CD4-positive, alpha-beta T cell treated with Interferon gamma for 1 hour (primary cell): ENCODE data around the gene ADAM8.
"Not testable (repeated sequence)": the region's sequence is repeated elsewhere in the genome, so short reads cannot be mapped to it uniquely, and the experiment has no call there.

Experiments
- DNase-seq: peaks from one replicate; pipeline ENCODE4 v3.0.0-alpha.2; 2020

The ADAM8 gene

DNA sequence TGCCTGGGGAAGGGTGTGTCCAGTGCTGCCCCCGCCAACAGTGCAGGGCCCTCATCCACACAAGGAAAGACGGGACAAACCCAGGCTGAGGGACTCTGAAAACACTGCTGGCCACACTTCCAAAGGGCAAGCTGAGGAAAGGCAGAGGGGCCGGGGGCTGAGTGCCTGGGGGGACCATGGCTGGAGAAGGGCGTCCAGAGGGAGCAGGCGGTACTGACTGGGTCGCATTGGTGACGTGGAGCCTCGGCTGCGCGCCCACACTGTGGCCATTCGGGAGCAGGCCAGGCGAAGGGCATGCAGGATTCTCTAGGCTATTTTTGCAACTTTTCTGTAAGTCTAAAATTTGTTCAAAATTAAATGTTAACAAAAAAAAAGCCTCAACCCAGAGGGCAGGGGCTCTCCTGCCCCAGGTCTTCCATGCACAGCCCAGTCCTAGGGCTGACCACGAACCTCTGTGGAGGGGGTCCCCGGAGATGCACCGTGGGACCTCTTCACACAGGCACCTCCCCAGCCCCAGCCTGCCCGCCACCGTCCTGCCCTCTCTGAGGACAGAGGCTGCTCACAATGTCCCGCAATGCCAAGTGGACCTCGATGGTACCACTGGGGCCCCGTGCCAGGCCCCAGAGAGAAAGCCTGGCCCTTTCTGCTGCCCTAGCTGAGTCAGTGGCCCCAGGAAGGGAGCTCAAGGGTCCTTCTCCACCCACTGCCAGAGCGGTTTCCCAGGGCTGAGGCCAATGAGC lies 10.4 kb downstream of the ADAM8 start:
- no peak for DNase-seq

DNA sequence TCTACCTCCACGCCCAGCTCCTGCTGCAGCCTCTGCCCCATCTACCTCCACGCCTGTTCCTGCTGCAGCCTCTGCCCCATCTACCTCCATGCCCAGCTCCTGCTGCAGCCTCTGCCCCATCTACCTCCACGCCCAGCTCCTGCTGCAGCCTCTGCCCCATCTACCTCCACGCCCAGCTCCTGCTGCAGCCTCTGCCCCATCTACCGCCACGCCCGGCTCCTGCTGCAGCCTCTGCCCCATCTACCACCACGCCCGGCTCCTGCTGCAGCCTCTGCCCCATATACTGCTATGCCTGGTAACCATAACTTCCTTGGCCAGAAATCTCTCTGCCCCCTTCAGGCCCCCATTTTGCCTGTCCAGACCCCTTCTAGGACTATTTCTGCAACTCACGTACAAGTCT lies 11.6 kb downstream of the ADAM8 start:
- not testable (repeated sequence) for DNase-seq

GRCh38 chr10:133264461-133264860 lies 12.2 kb downstream of the ADAM8 start:
- peak; percentile 62 for DNase-seq

DNA sequence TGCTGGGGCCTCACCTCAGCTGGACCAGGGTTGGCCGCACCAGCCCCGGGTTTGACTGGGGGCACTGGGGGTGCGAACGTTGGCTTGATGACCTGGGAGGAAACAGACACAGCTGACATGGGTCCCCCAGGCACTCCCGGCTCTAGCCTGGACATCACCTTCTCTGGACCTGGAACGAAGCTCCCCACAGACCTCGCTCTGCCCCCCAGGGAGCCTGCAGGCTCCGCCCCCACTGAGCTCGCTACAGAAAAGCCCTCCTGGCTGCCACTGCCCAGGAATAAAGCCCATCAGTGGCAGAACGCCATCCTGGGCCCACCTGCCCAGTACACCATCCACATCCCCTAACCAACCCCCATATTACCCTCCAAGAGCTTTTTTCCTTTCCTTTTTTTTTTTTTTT lies 13.0 kb downstream of the ADAM8 start:
- DNase-seq: no peak

DNA sequence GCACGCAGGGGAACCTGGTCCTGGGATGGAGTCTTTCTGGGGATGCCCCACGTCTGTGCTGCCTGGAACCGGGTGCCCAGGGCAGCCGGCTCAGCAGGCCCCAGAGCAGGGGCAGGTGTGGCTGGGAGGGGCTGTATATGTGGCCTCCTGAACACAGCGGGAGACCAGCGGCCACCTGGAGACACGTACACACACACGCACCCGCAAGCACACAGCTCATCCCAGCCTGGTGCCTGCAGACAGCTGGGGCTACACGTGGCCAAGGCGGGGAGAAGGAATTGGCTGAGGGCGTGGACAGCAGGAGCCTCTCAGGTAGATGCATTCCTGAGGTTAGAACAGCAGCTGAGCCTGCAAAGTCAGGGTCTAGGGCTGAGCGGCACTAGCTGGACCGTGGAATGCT lies 14.0 kb downstream of the ADAM8 start:
- DNase-seq: no peak

- DNase-seq: peak; percentile 88
Observed at GRCh38 chr10:133261726-133262325, 14.8 kb downstream of the ADAM8 start.

DNA sequence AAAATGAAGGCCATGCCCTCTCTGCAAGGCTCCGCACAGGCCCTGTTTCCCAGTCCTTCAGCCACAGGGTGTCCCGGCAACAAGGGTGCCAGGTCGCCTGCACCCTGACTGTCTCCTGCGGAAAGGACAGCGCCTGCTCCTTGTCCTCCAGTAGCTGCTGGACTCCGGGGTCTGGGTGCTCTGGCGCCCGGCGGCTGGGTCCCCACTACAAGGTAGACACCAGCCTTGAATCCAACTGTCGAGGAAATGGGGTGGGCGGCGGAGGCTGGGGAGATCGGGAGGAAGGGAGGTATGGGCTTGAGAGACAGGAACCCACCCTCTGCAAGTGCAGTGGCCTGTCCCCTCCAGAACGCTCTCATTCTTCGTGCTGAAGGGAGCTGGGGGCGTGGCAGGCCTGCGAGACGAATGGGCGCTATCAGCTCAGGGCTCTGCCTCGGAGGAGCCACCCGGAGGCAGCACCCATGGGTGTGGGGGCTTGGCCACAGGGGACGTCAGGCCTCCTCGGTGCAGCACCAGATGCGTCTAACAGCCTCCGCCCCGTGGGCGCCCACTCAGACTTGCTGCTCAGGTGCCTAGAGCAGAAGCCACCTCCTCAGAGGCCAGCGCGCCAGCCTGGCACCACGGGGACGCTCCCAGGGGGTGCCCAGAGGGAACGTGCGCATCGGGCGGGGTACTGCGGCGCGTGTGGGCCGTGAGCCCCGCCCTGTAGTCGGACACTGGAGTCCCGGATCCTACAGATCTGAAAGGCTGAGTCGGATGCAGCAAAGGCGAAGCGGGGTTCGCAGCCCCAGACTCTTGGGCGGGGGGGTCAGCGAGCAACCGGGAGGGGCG lies 15.6 kb downstream of the ADAM8 start:
- peak; percentile 71 for DNase-seq

GRCh38 chr10:133259602-133259989 lies 17.1 kb downstream of the ADAM8 start:
- no peak for DNase-seq

GRCh38 chr10:133258818-133259601 lies 17.7 kb downstream of the ADAM8 start:
- DNase-seq: peak; percentile 82

GRCh38 chr10:133258066-133258817 lies 18.4 kb downstream of the ADAM8 start:
- DNase-seq: peak; percentile 24

DNA sequence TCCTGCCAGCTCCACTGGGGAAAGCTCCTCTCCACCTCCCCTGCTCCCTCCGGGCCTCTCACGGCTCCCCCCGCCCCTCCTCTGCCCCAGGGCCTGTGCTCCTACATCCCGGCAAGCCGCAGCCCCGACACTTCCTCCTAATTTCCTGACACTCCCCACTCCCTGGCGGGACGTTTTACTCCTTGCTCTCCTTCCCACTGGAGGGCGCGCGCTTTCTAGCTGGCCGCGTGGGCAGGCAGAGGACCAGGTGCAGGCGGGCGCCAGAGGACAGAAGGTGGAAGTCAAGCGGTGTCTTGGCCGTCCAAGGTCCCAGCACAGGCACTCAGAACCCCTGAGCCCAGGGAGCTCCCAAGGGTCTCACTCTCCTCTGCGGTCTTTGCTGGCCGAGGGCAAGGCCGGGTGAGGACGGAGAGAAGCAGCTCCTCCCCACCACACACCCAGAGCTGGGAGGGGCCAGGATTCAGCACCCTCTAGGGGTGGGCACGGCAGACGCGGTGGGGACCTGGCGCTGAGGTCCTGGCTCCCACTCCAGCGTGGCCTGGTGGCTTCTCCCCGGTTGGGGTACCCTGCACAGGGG lies 19.1 kb downstream of the ADAM8 start:
- peak; percentile 32 for DNase-seq

GRCh38 chr10:133255323-133255722 lies 21.3 kb downstream of the ADAM8 start:
- no peak for DNase-seq

DNA sequence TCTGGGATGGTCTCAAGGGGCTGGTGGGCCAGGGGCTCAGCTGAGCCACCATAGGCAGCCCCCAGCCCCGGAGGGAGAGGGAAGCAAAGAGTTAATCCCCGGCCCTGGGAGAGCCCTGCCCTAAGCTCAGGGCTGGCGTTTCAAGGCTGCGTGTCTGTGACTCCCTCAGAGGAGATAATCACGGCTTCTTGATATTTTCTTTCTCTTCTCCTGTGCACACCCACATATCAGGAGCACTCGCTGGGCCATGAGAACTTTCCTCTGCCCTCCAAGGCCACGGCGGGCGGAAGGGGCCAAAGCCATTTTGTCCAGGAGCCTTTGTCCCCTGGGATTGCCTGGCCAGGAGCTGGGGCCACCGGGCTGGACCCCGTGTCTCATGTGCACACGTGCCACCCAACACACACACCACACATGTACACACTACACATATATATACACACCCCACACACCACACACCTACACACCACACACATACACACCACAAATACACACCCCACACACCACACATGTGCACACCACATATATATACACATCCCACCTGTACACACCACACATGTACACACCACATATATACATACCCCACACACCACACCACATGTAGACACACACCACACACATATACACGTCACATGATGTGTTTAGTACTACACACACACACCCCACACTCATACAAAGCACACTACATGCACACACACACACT lies 22.1 kb downstream of the ADAM8 start:
- DNase-seq: no peak

GRCh38 chr10:133253361-133253955 lies 23.2 kb downstream of the ADAM8 start:
- no peak for DNase-seq

- no peak for DNase-seq
Observed at GRCh38 chr10:133252223-133252552, 24.5 kb downstream of the ADAM8 start.

DNA sequence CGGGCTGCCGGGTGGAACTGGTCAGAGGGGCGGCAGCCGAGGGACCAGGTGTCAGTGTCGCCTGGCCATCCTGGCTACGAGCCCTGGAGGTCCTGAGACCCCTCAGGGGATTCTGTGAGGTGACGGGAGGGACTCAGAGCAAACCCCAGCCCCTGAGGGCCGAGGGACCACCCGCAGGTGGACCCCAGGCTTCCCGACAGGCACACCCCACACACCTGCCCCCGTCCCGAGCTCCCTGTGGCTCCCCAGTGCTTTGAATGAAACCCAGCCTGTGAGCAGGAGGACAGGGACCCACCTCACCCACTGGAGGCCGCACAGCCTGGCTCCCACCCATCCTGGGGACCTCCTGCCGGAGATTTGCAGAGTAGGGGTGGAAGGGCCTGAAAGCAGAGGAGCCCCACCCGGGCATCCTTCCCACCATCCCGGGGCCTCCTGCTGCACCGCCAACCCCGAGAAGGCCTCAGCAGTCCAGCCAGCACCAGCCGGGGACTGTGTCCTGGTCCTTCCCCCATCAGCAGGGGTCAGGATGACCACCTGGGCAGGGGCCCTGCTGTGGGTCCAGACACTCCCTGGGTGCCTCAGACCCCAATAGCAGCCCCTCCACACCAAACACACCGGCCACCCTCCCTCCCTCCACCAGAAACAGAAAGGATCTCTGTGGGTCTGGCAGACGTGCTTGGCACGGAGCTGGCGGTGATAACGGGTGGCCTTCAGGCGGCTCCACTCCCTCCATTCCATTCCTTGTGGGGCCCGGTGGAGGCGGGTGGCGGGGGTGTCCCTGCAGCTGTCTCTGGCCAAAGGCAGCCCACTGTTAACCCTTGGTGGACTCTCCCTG lies 25.1 kb downstream of the ADAM8 start:
- no peak for DNase-seq

DNA sequence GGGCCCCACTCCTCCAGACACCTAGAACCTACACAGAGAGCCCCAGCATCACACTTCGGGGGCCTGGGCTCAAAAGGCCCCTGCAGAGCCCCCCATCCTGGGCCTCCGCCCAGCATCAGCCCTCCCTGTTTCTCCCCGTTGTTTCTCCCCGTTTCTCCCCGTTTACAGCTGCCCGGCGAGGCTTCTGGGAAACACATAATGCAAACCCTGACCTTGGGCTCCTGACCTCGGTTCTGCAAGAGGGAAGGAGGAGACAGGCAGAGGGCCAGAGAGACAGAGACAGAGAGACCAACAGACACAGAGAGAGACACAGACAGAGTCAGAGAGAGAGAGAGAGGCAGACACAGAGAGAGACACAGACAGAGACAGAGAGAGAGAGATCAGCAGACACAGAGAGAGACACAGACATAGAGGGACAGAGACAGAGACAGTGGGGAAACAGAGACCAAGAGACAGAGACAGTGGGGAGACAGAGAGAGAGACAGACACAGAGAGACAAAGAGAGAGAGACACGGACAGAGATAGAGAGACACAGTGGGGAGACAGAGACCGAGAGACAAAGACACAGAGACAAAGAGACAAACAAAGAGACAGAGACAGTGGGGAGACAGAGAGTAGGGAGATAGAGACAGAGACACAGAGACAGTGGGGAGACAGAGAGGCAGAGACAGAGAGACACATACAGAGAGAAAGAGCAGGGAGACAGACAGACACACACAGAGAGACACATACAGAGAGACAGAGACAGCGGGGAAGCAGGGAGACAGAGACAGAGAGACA lies 26.5 kb downstream of the ADAM8 start:
- DNase-seq: no peak

DNA sequence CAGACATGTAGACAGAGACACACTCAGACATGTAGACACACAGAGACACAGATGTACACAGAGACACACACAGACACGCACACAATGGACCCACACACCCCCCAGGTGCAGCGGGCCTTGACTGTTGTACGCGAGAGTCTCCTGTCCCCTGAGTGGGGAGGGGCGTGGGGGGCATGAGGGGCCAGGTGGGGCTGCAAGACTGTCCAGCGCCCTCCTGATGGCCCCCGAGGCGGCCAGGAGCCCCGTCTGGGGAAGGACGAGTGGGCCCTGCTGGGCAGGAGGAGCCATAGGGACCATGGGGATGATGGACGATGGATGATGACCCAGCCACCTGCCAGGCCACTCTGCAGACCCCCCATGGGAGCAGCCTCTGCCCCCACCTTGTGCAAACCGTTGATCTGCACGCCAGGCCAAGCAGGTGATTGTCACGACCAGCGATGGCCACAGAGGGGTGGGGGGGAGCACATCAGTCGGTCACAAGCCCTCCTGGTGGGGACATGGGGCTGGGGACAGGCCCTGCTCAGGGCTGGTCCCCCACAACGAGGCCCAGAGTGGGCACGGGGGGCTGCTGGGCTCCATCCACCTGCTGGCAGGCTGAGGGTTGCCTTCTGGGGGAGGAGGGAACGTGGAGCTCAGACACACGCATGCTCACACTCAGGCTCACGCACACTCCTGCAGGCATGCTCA lies 27.4 kb downstream of the ADAM8 start:
- DNase-seq: no peak

DNA sequence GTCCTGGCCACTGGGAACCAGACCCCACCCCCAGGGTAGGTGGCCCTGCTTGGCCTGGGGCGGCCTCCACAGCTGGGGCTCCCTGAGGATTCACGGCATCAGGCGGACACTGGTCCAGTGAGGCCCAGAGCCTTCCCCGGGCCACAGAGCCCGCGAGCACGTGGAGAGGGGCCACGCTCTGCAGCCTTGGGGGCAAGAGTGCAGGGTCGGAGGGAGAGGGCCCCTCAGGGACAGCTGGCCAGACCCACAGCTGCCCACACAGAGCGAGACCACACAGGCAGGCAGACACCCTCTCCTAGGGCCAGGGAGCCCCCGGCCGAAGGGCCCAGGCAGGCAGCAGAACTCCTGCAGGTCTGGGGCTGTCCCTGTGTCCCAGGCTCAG lies 28.3 kb downstream of the ADAM8 start:
- no peak for DNase-seq
